ENCODE measurements around the gene KCNS1. TPM values are rescaled to one million over a fixed set of nuclear protein-coding genes. Genes with fewer than 3 reads are reported as not detected.

Gene KCNS1
- total RNA-seq, 1 donor from 2014 or later, result 0.68 TPM

GRCh38 chr20:45047581-45048119, 53.3 kb downstream of the KCNS1 start:
- DNase-seq, result no peak

- no peak for DNase-seq
Measured at GRCh38 chr20:45044601-45045000, 56.3 kb downstream of the KCNS1 start.

- DNase-seq, result peak; percentile 89
Measured at GRCh38 chr20:45044084-45044573, 56.8 kb downstream of the KCNS1 start.

GRCh38 chr20:45042978-45043377, 57.9 kb downstream of the KCNS1 start:
- no peak for DNase-seq

Other genes with a start within 250 kb of the KCNS1 start
- gene YWHAB, start 215.4 kb downstream of the KCNS1 start, total RNA-seq, result 137 and 188 TPM in 2 replicates
- 1.3 and 2.6 TPM in 2 replicates for gene PABPC1L, start 191.1 kb downstream of the KCNS1 start, total RNA-seq
- 16.8 and 22.2 TPM in 2 replicates for gene TOMM34, start 140.7 kb downstream of the KCNS1 start, total RNA-seq
- gene STK4, start 134.6 kb downstream of the KCNS1 start, total RNA-seq, result 24.4 and 26.2 TPM in 2 replicates
- gene WFDC5, start 14.0 kb upstream of the KCNS1 start, total RNA-seq, result not detected in 2 replicates
- not detected in 2 replicates for gene WFDC12, start 23.3 kb upstream of the KCNS1 start, total RNA-seq
- not detected in 2 replicates for gene PI3, start 73.8 kb upstream of the KCNS1 start, total RNA-seq
- not detected in 2 replicates for gene SEMG1, start 105.9 kb upstream of the KCNS1 start, total RNA-seq
- gene SEMG2, start 120.2 kb upstream of the KCNS1 start, total RNA-seq, result not detected in 2 replicates
- 0.70 and 2.0 TPM in 2 replicates for gene SLPI, start 153.4 kb upstream of the KCNS1 start, total RNA-seq
- not detected in 2 replicates for gene RBPJL, start 205.7 kb upstream of the KCNS1 start, total RNA-seq
- gene MATN4, start 207.2 kb upstream of the KCNS1 start, total RNA-seq, result 0.09 and 0.17 TPM in 2 replicates
- 41.5 and 79.3 TPM in 2 replicates for gene SDC4, start 247.3 kb upstream of the KCNS1 start, total RNA-seq

Data from dermis blood vessel endothelial cell (primary cell).